Mesodermal cell (in vitro differentiated cells): ENCODE measurements around the gene CTAG2.
"Not testable (repeated sequence)": the region's sequence is repeated elsewhere in the genome, so short reads cannot be mapped to it uniquely, and the experiment has no call there.

Source experiments
- H3K27ac ChIP-seq: 2 replicates; pipeline ENCODE4 v1.7.0; 2013; ENCODE audit warnings: mild to moderate bottlenecking, low read depth, low read length, moderate library complexity; ENCODE audit not compliant: severe bottlenecking
- H3K36me3 ChIP-seq: 2 replicates; pipeline ENCODE4 v1.7.1; 2013; ENCODE audit warnings: mild to moderate bottlenecking, low read length, moderate library complexity; ENCODE audit not compliant: control insufficient read depth, insufficient read depth
- H3K4me1 ChIP-seq: one replicate; pipeline ENCODE4 v1.7.1; 2013; ENCODE audit warnings: mild to moderate bottlenecking, low read length; ENCODE audit not compliant: insufficient read depth, control insufficient read depth, poor library complexity, severe bottlenecking
- H3K4me3 ChIP-seq: 2 replicates; pipeline ENCODE4 v1.7.0; 2013; ENCODE audit warnings: low read length, control low read depth, mild to moderate bottlenecking; ENCODE audit not compliant: insufficient read depth, poor library complexity, severe bottlenecking; ENCODE audit errors: extremely low read depth
- H3K9me3 ChIP-seq: 2 replicates; pipeline ENCODE4 v1.7.1; 2013; ENCODE audit warnings: mild to moderate bottlenecking, low read length, moderate library complexity; ENCODE audit not compliant: control insufficient read depth
- WGBS, 2 experiments: methylation state at CpG; one replicate each; pipeline ENCODE4 v1.1.5; 2013; ENCODE audit warnings: missing lambda C conversion rate in 2 of 2; ENCODE audit not compliant: insufficient coverage in 2 of 2; 5-methylcytosine and 5-hydroxymethylcytosine counted together

CTAG2 gene

GRCh38 chrX:154648931-154649330 is 4.4 kb downstream of the CTAG2 start:
- Histone ChIP-seq H3K4me3 (no peak overlapping the region), H3K4me1 (no peaks in the 10 kb centered on the region), H3K9me3 (no peaks in the 10 kb centered on the region), H3K27ac (no peak overlapping the region), H3K36me3 (no peaks in the 10 kb centered on the region)
- 80 to 100% methylated on average over 2 to 4 of the region's 15 CpGs for WGBS, 2 experiments

GRCh38 chrX:154645745-154646378 is 7.5 kb downstream of the CTAG2 start:
- H3K27ac ChIP-seq, H3K9me3 ChIP-seq, H3K4me3 ChIP-seq, H3K36me3 ChIP-seq, H3K4me1 ChIP-seq: not testable (repeated sequence)
- WGBS, 2 experiments: no CpG with 5 or more reads among the region's 24 CpGs

GRCh38 chrX:154643708-154644107 is 9.7 kb downstream of the CTAG2 start:
- not testable (repeated sequence) for H3K4me1 ChIP-seq, H3K4me3 ChIP-seq, H3K27ac ChIP-seq, H3K36me3 ChIP-seq, H3K9me3 ChIP-seq
- no CpG with 5 or more reads among the region's 31 CpGs for WGBS, 2 experiments

GRCh38 chrX:154641740-154642139 is 11.6 kb downstream of the CTAG2 start:
- not testable (repeated sequence) for H3K4me3 ChIP-seq, H3K9me3 ChIP-seq, H3K36me3 ChIP-seq, H3K27ac ChIP-seq, H3K4me1 ChIP-seq
- no CpG with 5 or more reads among the region's 10 CpGs for WGBS, 2 experiments

GRCh38 chrX:154633661-154634060 is 19.7 kb downstream of the CTAG2 start:
- not testable (repeated sequence) for H3K4me3 ChIP-seq, H3K9me3 ChIP-seq, H3K27ac ChIP-seq, H3K4me1 ChIP-seq, H3K36me3 ChIP-seq
- WGBS, 2 experiments: no CpG with 5 or more reads among the region's 11 CpGs

GRCh38 chrX:154630949-154631348 is 22.4 kb downstream of the CTAG2 start:
- H3K27ac ChIP-seq, H3K36me3 ChIP-seq, H3K4me3 ChIP-seq, H3K9me3 ChIP-seq, H3K4me1 ChIP-seq: not testable (repeated sequence)
- WGBS, 2 experiments: no CpG with 5 or more reads among the region's 11 CpGs

GRCh38 chrX:154628960-154629359 is 24.4 kb downstream of the CTAG2 start:
- not testable (repeated sequence) for H3K27ac ChIP-seq, H3K9me3 ChIP-seq, H3K36me3 ChIP-seq, H3K4me3 ChIP-seq, H3K4me1 ChIP-seq
- no CpG with 5 or more reads among the region's 5 CpGs for WGBS, 2 experiments

- not testable (repeated sequence) for H3K27ac ChIP-seq, H3K4me3 ChIP-seq, H3K4me1 ChIP-seq, H3K9me3 ChIP-seq, H3K36me3 ChIP-seq
- no CpG with 5 or more reads among the region's 11 CpGs for WGBS, 2 experiments
Observed at GRCh38 chrX:154620767-154621414, 32.5 kb downstream of the CTAG2 start.

GRCh38 chrX:154619182-154619581 is 34.2 kb downstream of the CTAG2 start, which contains the start of gene CTAG1B:
CTAG1B (minus strand) TSS chrX:154619282; CDS start chrX:154619218, 64 bp downstream.
- H3K9me3 ChIP-seq, H3K4me1 ChIP-seq, H3K36me3 ChIP-seq, H3K27ac ChIP-seq, H3K4me3 ChIP-seq: not testable (repeated sequence)
- WGBS, 2 experiments: no CpG with 5 or more reads among the region's 28 CpGs

- H3K36me3 ChIP-seq, H3K4me3 ChIP-seq, H3K4me1 ChIP-seq, H3K9me3 ChIP-seq, H3K27ac ChIP-seq: not testable (repeated sequence)
- no CpG with 5 or more reads among the region's 12 CpGs for WGBS, 2 experiments
Observed at GRCh38 chrX:154613586-154613985, 39.8 kb downstream of the CTAG2 start.

- WGBS, 2 experiments: 100% methylated on average over 4 of the region's 12 CpGs; no CpG with 5 or more reads in 1 of the 2 experiments
- H3K36me3 ChIP-seq, H3K4me3 ChIP-seq, H3K9me3 ChIP-seq, H3K27ac ChIP-seq, H3K4me1 ChIP-seq: not testable (repeated sequence)
Observed at GRCh38 chrX:154611146-154611545, 42.2 kb downstream of the CTAG2 start.
